Left lung (tissue), 10 donors: Measurements from ENCODE around the gene NPVF. TPM values are rescaled to one million over a fixed set of nuclear protein-coding genes. Genes with fewer than 3 reads are reported as not detected.
A peak's percentile ranks its signal among the peaks of the same experiment; 100 is the strongest.

Source experiments
- ATAC-seq: fragments of 200-7000 bp; cut with Tn5 transposase; one replicate; pipeline ENCODE4 v1.9.1; 2020; ENCODE audit warnings: moderate library complexity
- DNase-seq, 4 donors: peaks; one replicate each; pipeline ENCODE4 v3.0.0-alpha.2; 2013 to 2020
- H3K27ac ChIP-seq, 2 donors: fragments of 200-600 bp; sonication (generic) in 1 of 2; one replicate each; pipeline versions ENCODE4 v1.5.0 to v1.8.0; 2020 to 2021
- H3K27me3 ChIP-seq, 2 donors: fragments of 200-600 bp; sonication (generic) in 1 of 2; one replicate each; pipeline versions ENCODE4 v1.5.0 to v1.8.0; 2020 to 2021
- H3K36me3 ChIP-seq, 2 donors: fragments of 200-600 bp; sonication (generic) in 1 of 2; one replicate each; pipeline versions ENCODE4 v1.5.0 to v1.8.0; 2020 to 2021
- H3K4me1 ChIP-seq, 2 donors: fragments of 200-600 bp; one replicate each; pipeline ENCODE4 v1.8.0; 2021
- H3K4me3 ChIP-seq, 2 donors: fragments of 200-600 bp; sonication (generic) in 1 of 2; one replicate each; pipeline versions ENCODE4 v1.5.0 to v1.8.0; 2020 to 2021; ENCODE audit warnings: mild to moderate bottlenecking in 1 of 2
- H3K9me3 ChIP-seq, 2 donors: fragments of 200-600 bp; sonication (generic) in 1 of 2; one replicate each; pipeline versions ENCODE4 v1.5.0 to v1.8.0; 2020 to 2021
- intact Hi-C, 2 donors: fragments of 100-400 bp; cut with DNase I; formaldehyde crosslinking; loops; one replicate each; pipeline versions ENCODE4 v1.11.2 to v1.14.2; 2022
- polyA plus RNA-seq, 6 donors: library from polyadenylated mRNA; unstranded; fragments of 120-200 nt; gene quantifications; one replicate each; pipeline ENCODE4 v1.2.1, GENCODE V29; 2013; ENCODE audit not compliant: insufficient read length in 6 of 6
- total RNA-seq, 2 donors: library from RNA; stranded (reverse); fragmentation: NEBNext Ultra II Directional; extraction: Animal tissue kit (Norgen Biotek cat#: 25700); gene quantifications; one replicate each; pipeline ENCODE4 v1.2.1, GENCODE V29; 2021
- TF ChIP-seq, protein P1 (sequence below), 2 donors: fragments of 200-600 bp; sonication (generic) in 1 of 2; IDR thresholded peaks; one replicate each; pipeline versions ENCODE4 v1.5.0 to v1.8.0; 2021; ENCODE audit warnings: antibody characterized with exemption in 2 of 2
- donor health status: DM: no; HTN: yes; CAD: no.
- donor health status: DM: no; HTN: no; CAD: no.

NPVF gene
- total and polyA plus RNA-seq, 8 donors, result not detected

DNA sequence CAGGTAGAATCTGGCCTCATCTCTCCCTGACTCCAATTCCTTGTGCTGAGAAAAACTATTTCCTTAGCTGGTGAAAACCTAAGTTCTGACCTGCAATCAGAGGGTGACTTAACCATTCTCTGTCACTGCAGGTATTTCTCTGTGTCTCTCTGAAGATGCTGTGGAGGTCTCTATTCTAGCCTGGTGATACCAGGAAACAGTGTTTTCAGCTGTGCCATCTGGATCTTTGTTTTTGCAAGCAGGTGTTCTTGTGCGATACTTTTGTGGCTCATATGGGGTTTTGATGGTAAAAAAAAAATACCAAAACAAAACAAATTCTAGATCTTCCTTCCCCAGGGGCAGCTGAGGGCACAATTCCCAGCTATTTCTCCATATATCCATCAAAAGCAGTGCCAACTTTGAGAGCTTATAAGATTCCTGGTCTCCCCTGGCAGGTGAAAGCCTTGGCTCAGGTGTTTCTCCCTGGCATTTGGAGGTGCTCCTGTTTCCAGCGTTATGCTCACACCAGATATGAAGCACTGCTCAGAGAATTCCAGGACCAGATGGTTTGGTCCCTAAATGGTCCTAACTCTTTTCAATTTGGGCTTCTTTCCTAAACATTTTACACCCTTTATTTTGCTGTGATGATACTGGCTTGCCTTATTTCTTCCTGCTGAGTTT is 9.9 kb upstream of the NPVF start:
- TF ChIP-seq, protein P1, sequence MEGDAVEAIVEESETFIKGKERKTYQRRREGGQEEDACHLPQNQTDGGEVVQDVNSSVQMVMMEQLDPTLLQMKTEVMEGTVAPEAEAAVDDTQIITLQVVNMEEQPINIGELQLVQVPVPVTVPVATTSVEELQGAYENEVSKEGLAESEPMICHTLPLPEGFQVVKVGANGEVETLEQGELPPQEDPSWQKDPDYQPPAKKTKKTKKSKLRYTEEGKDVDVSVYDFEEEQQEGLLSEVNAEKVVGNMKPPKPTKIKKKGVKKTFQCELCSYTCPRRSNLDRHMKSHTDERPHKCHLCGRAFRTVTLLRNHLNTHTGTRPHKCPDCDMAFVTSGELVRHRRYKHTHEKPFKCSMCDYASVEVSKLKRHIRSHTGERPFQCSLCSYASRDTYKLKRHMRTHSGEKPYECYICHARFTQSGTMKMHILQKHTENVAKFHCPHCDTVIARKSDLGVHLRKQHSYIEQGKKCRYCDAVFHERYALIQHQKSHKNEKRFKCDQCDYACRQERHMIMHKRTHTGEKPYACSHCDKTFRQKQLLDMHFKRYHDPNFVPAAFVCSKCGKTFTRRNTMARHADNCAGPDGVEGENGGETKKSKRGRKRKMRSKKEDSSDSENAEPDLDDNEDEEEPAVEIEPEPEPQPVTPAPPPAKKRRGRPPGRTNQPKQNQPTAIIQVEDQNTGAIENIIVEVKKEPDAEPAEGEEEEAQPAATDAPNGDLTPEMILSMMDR (IDR thresholded peaks at IDR 0.05), result no peak
- no peaks in the 10 kb centered on the region for H3K27me3 ChIP-seq
- ATAC-seq (no peak), DNase-seq (no peak)
- intact Hi-C loops, result no loop called here
- H3K9me3 ChIP-seq, result no peaks in the 10 kb centered on the region
- H3K27ac ChIP-seq, result no peak overlapping the region
- H3K36me3 ChIP-seq, result no peaks in the 10 kb centered on the region
- H3K4me1 ChIP-seq, result no peaks in the 10 kb centered on the region
- H3K4me3 ChIP-seq, result no peak overlapping the region

DNA sequence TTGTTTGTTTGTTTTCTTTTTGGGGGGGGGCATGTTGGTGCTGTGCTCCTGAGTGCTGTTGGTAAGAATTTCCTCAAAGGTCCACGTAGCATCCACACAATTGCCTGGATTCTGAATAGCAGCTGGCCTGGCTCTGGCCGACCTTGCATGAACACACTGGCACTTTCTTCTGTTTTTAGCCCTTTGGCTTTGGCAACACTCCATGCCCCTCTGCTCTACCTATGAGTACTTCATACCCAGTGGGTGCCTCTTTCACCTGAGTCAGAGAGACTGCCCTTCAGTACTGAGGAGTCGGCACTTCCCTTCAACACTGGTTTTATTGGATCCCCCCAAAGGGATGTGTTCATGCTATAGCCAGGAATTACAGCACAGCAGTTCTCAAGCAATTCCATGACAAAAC is 7.2 kb upstream of the NPVF start:
- no peak for DNase-seq

DNA sequence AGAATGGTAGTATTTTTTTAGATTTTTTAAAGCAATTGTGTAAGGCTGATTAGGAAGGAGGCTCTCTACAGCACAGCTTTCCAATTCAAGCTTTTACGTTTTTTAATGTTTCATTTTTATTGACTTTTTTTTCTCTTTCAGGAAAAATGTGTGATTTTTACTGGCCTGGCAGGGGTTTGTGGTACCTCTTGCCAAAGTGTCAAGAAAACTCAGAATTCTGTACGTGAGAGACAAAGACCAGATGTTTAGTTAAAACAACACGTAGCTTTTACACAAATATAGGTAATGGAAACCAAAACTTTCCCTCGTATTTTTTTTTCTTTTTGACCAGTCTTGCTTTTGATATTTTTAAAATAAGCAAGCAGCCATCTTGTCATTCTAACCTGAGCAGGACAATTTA is 6.0 kb upstream of the NPVF start:
- TF ChIP-seq, protein P1 (IDR thresholded peaks at IDR 0.05), result no peak
- Histone ChIP-seq H3K36me3 (no peaks in the 10 kb centered on the region), H3K9me3 (no peaks in the 10 kb centered on the region), H3K4me1 (no peaks in the 10 kb centered on the region), H3K27ac (no peak overlapping the region), H3K27me3 (no peaks in the 10 kb centered on the region), H3K4me3 (no peak overlapping the region)
- ATAC-seq (no peak), DNase-seq (peak in 1 of 4 donors; percentile 21)
- intact Hi-C loops, result no loop called here

More for the DNA sequence above, 7.2 kb upstream of the NPVF start:
- no peaks in the 10 kb centered on the region for H3K4me1 ChIP-seq
- H3K9me3 ChIP-seq, result no peaks in the 10 kb centered on the region
- H3K27ac ChIP-seq, result no peak overlapping the region
- TF ChIP-seq, protein P1 (IDR thresholded peaks at IDR 0.05), result no peak
- no peak overlapping the region for H3K4me3 ChIP-seq
- no peak for ATAC-seq
- no peaks in the 10 kb centered on the region for H3K36me3 ChIP-seq
- intact Hi-C loops, result no loop called here
- no peaks in the 10 kb centered on the region for H3K27me3 ChIP-seq

DNA sequence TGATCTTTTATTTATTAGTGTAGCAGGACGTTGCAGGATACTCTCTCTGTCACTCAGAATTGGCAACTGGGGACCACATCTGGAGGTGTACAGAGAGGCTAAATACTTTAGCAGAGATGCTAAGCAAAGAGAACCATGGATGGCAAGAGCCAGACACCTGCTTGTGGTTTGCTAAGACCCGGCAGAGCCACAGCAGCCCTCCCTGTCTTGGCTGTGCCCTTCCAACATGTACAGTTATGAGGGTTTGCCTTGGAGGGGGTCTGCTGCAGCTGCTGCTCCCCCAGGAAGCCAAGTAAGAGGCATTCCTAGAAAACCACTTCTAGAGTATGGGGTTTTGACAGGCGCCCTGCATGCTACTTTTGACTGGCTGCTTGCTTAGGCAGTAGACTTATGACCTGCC is 5.1 kb downstream of the NPVF start:
- Histone ChIP-seq H3K9me3 (no peaks in the 10 kb centered on the region), H3K4me1 (no peaks in the 10 kb centered on the region), H3K27me3 (peaks cover 0 to 13% of the 10 kb centered on the region in 2 donors), H3K36me3 (no peaks in the 10 kb centered on the region), H3K4me3 (no peak overlapping the region), H3K27ac (no peak overlapping the region)
- TF ChIP-seq, protein P1 (IDR thresholded peaks at IDR 0.05), result no peak
- intact Hi-C loops, result no loop called here
- ATAC-seq, result no peak
- DNase-seq, result no peak

DNA sequence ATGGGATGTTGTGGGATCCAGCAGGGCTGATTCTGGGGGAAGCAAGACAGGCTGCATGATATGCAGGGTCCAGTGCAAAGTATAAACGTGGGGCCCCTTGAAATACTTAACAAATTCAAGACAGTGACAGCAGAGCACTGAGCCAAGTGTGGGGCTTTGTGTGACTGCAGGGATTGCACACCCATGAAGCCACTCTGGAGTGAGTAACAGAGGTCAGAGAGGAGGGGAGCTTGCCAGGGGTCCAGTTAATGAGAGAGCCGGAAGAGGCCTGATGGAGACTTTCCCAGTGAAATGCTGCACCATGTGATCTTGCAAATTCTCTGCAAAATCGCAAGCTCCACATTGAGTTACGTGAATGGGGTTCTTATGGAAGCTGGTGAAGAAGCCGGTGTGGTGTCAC is 5.6 kb downstream of the NPVF start:
- no peaks in the 10 kb centered on the region for H3K9me3 ChIP-seq

More for the DNA sequence above, 5.6 kb downstream of the NPVF start:
- DNase-seq, result no peak
- H3K27me3 ChIP-seq, result peaks cover 0 to 13% of the 10 kb centered on the region in 2 donors
- TF ChIP-seq, protein P1 (IDR thresholded peaks at IDR 0.05), result no peak
- no peaks in the 10 kb centered on the region for H3K4me1 ChIP-seq
- H3K4me3 ChIP-seq, result no peak overlapping the region
- intact Hi-C loops, result no loop called here
- no peaks in the 10 kb centered on the region for H3K36me3 ChIP-seq
- no peak overlapping the region for H3K27ac ChIP-seq
- ATAC-seq, result no peak
